Mucosa of rectum (tissue), 2 donors: ENCODE measurements around the gene WDR33.

Experiments used
- H3K27ac ChIP-seq, 2 donors: one replicate each; pipeline ENCODE4 v1.7.0; 2013; ENCODE audit warnings: inconsistent platforms in 2 of 2, low read depth in 2 of 2, low read length in 2 of 2
- H3K27me3 ChIP-seq, 2 donors: one replicate each; pipeline ENCODE4 v1.7.0; 2013; ENCODE audit warnings: low read length in 2 of 2; ENCODE audit not compliant: control insufficient read depth in 2 of 2, insufficient read depth in 2 of 2
- H3K36me3 ChIP-seq, 2 donors: one replicate each; pipeline ENCODE4 v1.7.0; 2013; ENCODE audit warnings: low read length in 2 of 2; ENCODE audit not compliant: control insufficient read depth in 2 of 2, insufficient read depth in 2 of 2
- H3K4me1 ChIP-seq, 2 donors: one replicate each; pipeline ENCODE4 v1.7.0; 2013; ENCODE audit warnings: low read length in 2 of 2, mild to moderate bottlenecking in 1 of 2; ENCODE audit not compliant: control insufficient read depth in 2 of 2, insufficient read depth in 2 of 2
- H3K4me3 ChIP-seq, 2 donors: one replicate each; pipeline ENCODE4 v1.7.0; 2013; ENCODE audit warnings: low read length in 2 of 2
- H3K9ac ChIP-seq, 2 donors: one replicate each; pipeline ENCODE4 v1.7.0; 2013; ENCODE audit warnings: low read length in 2 of 2, low read depth in 1 of 2, mild to moderate bottlenecking in 1 of 2
- H3K9me3 ChIP-seq, 2 donors: one replicate each; pipeline ENCODE4 v1.7.0; 2013; ENCODE audit warnings: low read length in 2 of 2; ENCODE audit not compliant: control insufficient read depth in 2 of 2
- donor health status: healthy.
- donor health status: Normal muscosa, but diverticular disease.

The WDR33 gene

DNA sequence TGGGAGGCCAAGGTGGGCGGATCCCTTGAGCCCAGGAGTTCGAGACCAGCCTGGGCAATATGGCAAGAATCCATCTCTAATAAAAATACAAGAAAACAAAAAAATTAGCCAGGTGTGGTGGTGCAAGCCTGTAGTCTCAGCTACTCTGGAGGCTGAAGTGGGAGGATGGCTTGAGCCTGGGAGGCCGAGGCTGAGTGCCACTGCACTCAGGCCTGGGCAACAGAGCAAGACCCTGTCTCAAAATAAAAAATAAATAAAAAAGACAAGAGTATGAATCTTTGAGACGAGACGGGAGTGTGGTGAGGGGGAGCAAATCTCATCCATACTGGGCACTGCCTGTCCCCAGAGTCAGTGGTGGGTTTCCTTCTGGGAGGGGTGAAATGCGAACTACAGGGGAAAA is 152.8 kb downstream of the WDR33 start:
- Histone ChIP-seq H3K4me1 (peaks cover 3 to 9% of the 10 kb centered on the region in 2 donors), H3K4me3 (no peak overlapping the region), H3K36me3 (no peaks in the 10 kb centered on the region), H3K9me3 (no peaks in the 10 kb centered on the region), H3K27ac (peak overlapping the region in 1 of 2 donors; percentile 58), H3K9ac (no peak overlapping the region), H3K27me3 (peaks cover 2 to 3% of the 10 kb centered on the region in 2 donors)

DNA sequence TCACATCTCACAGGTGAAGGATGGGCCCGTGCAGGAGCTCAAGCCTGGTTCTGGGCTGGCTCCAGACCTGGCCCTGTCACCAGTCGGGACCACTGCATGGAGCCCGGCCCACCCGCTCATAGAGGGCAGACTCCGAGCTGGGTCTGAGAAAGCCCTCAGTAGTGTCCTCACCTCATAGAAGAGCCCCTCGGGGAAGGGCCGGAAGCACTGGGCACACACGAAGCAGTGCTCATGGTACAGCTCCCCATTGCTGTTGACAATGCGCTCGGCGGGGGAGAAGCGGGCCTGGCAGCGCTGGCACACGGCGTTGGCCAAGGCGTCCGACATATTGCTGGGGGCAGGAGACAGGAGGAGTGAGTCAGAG is 153.8 kb downstream of the WDR33 start:
- Histone ChIP-seq H3K4me1 (peaks cover 3 to 7% of the 10 kb centered on the region in 2 donors), H3K4me3 (no peak overlapping the region), H3K9ac (no peak overlapping the region), H3K9me3 (no peaks in the 10 kb centered on the region), H3K36me3 (no peaks in the 10 kb centered on the region), H3K27me3 (peaks cover 0 to 2% of the 10 kb centered on the region in 2 donors), H3K27ac (peak overlapping the region in 1 of 2 donors; percentile 52)

DNA sequence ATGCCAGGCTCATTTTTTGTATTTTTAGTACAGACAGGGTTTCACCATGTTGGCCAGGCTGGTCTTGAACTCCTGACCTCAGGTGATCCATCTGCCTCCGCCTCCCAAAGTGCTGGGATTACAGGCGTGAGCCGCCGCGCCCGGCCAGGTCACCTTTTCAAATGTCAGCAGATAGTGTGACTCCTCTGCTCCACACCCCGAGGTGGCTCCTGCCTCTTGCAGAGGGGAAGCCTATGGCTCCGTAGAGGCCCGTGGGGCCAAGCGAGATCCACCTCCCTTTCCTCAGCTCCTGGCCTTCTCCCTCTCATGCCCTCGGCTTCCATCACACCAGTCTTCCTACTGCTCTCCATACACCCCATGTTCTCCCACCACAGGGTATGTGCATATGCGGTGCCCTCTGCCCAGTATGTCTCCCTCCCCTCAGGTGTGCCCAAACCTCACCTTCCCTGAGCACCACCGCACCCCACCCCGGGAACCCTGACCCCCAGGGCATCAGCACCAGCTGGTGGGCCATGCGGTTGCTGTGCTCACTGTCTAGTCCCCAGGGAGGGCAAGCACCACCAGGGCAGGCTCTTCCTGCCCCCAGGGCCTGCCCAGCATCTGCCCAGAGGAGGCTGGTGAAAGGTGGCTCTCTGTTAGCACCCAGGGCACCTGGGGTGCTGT is 154.3 kb downstream of the WDR33 start:
- H3K4me3 ChIP-seq = no peak overlapping the region
- no peaks in the 10 kb centered on the region for H3K36me3 ChIP-seq
- no peaks in the 10 kb centered on the region for H3K27me3 ChIP-seq
- peaks cover 0 to 5% of the 10 kb centered on the region in 2 donors for H3K4me1 ChIP-seq
- peak overlapping the region in 1 of 2 donors; percentile 52 for H3K27ac ChIP-seq
- no peaks in the 10 kb centered on the region for H3K9me3 ChIP-seq
- no peak overlapping the region for H3K9ac ChIP-seq

- Histone ChIP-seq H3K36me3 (no peaks in the 10 kb centered on the region), H3K4me1 (peaks cover 0 to 7% of the 10 kb centered on the region in 2 donors), H3K9ac (no peak overlapping the region), H3K27me3 (no peaks in the 10 kb centered on the region), H3K9me3 (no peaks in the 10 kb centered on the region), H3K27ac (peak overlapping the region in 1 of 2 donors; percentile 54), H3K4me3 (no peak overlapping the region)
Observed at GRCh38 chr2:127655209-127656073, 155.5 kb downstream of the WDR33 start.

DNA sequence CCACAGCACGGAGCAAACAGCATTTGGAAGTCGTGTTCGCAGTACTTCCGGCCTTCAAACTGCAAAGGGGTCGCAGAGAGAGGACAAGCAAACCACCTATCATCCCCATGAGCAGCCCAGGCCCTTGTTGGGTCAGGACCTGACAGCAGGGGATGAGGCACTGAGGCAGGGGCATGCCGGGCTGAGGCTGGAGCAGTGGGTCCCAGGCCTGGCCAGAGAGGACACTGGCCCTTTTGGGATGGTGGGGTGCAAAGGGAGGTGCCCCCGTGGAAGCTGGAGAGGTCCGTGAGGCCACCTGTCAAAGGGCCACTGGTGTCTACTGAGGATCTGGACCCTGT is 156.2 kb downstream of the WDR33 start:
- H3K27me3 ChIP-seq = no peaks in the 10 kb centered on the region
- no peak overlapping the region for H3K9ac ChIP-seq
- H3K27ac ChIP-seq = peak overlapping the region in 1 of 2 donors; percentile 54
- no peaks in the 10 kb centered on the region for H3K36me3 ChIP-seq
- H3K9me3 ChIP-seq = no peaks in the 10 kb centered on the region
- H3K4me1 ChIP-seq = peaks cover 0 to 7% of the 10 kb centered on the region in 2 donors
- no peak overlapping the region for H3K4me3 ChIP-seq

- peak overlapping the region in 1 of 2 donors; percentile 59 for H3K27ac ChIP-seq
- H3K27me3 ChIP-seq = no peaks in the 10 kb centered on the region
- no peak overlapping the region for H3K9ac ChIP-seq
- H3K4me3 ChIP-seq = no peak overlapping the region
- H3K36me3 ChIP-seq = no peaks in the 10 kb centered on the region
- peaks cover 0 to 11% of the 10 kb centered on the region in 2 donors for H3K4me1 ChIP-seq
- H3K9me3 ChIP-seq = no peaks in the 10 kb centered on the region
Observed at GRCh38 chr2:127654084-127654837, 156.7 kb downstream of the WDR33 start.

- H3K36me3 ChIP-seq = no peaks in the 10 kb centered on the region
- H3K4me3 ChIP-seq = no peak overlapping the region
- H3K27ac ChIP-seq = peak overlapping the region in 1 of 2 donors; percentile 59
- no peaks in the 10 kb centered on the region for H3K27me3 ChIP-seq
- no peak overlapping the region for H3K9ac ChIP-seq
- H3K4me1 ChIP-seq = peaks cover 0 to 13% of the 10 kb centered on the region in 2 donors
- no peaks in the 10 kb centered on the region for H3K9me3 ChIP-seq
Observed at GRCh38 chr2:127653421-127654083, 157.4 kb downstream of the WDR33 start.

DNA sequence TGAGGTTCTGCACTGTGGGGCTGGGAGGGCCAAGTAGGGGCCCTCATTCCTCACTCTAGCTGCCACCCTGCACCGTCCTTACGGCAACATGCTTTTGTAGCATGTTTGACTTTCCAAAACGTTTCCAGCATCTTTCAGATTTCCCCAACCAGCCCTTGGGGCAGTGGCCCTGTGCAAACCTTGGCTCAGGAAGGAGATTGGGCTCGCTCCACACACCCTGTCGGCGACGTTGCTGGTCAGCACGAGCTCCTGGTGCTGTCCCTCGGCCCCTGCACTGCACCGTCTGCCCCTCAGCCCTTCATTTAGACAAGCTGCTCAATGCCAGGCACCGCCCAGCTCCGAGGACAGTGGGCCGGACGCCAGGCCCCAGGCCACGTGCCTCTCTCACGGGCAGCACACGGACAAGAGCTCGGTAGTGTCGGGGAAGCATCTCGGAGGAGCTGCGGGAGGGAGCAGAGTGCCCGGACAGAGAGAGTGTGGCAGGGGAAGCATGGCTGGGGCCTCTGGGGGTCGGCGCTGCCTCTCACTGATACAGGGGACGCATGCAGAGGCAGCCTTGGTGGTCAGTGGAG is 158.1 kb downstream of the WDR33 start:
- Histone ChIP-seq H3K36me3 (no peaks in the 10 kb centered on the region), H3K9ac (no peak overlapping the region), H3K27me3 (no peaks in the 10 kb centered on the region), H3K27ac (peak overlapping the region; percentile 2 to 59), H3K4me1 (peaks cover 0 to 13% of the 10 kb centered on the region in 2 donors), H3K4me3 (no peak overlapping the region), H3K9me3 (no peaks in the 10 kb centered on the region)

GRCh38 chr2:127651971-127652550 is 158.9 kb downstream of the WDR33 start:
- Histone ChIP-seq H3K4me1 (peaks cover 0 to 13% of the 10 kb centered on the region in 2 donors), H3K27ac (peak overlapping the region in 1 of 2 donors; percentile 59), H3K9ac (no peak overlapping the region), H3K27me3 (no peaks in the 10 kb centered on the region), H3K9me3 (no peaks in the 10 kb centered on the region), H3K4me3 (no peak overlapping the region), H3K36me3 (no peaks in the 10 kb centered on the region)
